Frontal cortex (tissue), 4 donors: ENCODE measurements around the gene GRM4. TPM values are rescaled to one million over a fixed set of nuclear protein-coding genes. Genes with fewer than 3 reads are reported as not detected.

Experiments
- DNase-seq, 2 donors: peaks; one replicate each; pipeline ENCODE4 v3.0.0; 2012; ENCODE audit warnings: low spot score in 2 of 2
- FAIRE-seq: peaks from 2 replicates; lab custom pipeline; 2012; peaks lifted over from hg19 to GRCh38; lab: Jason Lieb, UNC
- total RNA-seq: library from RNA; depleted of rRNA; stranded (reverse); fragments of >200 nt; gene quantifications from one replicate; pipeline ENCODE4 v1.2.3, GENCODE V29; 2014
- donor health status: control.
- donor health status: control.
- donor health status: control.

GRM4 gene
- total RNA-seq, 1 donor from 2014 or later = 3.7 TPM

DNA sequence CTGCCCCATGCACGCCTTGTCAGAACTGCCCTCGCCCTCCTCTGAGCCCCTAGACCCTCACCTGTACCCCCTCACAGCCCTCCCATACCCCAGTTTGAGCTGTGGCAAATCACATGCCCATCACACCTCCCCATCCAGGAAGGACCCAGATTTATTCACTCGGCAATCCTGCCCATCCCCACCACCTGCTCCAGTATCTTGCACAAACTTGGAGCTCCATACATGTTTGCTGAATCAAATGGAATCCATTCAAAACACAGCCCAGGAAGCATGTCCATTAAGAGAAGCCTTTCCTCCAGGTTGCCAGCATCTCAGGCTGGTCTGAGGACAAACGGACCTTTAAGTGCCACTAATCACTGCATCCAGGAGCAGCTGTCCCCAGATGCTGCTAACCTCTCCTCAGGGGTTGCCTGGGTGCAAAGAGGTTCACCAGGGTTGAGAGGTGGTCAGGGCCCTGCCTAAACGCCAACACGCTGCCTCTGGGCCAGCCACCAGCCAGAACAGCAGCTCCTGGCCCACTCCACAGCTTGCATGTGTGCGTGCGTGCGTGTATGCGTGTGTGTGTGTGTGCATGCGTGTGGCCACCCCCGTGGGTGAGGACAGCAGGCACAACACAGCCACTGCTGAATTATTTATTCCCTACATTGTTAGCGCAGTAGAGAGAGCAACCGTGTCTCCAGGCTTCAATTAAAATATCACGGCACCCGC, 31.0 kb downstream of the GRM4 start:
- DNase-seq = no peak
- FAIRE-seq = no peak

DNA sequence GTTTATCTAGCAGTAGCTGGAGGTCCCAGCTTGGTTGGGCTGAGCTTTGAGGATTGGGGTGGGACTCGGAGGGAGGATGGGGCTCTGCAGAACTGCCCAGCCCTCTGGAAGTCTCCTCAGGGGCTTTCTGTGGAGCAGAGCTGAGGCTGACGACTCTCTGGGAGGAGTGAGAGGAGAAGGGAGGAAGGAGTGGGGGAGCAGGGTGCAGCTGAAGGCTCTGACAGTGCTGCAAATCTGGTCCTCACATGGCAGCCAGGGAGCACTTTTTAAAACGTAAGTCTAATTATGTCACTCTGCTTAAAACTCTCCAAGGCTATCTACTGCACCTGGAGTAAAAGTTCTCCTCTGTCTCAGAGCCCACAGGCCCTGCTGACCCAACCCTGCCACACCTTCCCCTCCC, 32.4 kb downstream of the GRM4 start:
- DNase-seq (no peak), FAIRE-seq (no peak)

DNA sequence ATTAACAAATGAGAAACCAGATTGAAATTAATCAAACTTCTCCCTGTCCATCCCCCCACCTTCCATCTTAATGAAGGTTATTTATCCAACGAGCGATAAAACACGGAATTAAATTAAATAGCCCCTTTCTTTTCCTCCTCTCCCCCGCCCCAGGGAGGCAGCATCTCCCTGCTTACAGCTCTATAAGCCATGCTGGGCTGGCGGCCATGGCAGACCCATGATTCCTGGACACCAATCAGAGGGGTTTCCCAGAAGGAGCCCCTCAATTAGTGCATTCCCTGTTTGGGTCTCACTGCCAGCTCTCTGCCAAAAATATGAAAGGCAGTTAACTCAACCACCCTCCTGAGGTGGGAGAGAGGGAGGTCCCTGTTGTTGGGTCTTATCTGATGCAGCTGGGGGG, 33.8 kb downstream of the GRM4 start:
- DNase-seq = no peak
- no peak for FAIRE-seq

DNA sequence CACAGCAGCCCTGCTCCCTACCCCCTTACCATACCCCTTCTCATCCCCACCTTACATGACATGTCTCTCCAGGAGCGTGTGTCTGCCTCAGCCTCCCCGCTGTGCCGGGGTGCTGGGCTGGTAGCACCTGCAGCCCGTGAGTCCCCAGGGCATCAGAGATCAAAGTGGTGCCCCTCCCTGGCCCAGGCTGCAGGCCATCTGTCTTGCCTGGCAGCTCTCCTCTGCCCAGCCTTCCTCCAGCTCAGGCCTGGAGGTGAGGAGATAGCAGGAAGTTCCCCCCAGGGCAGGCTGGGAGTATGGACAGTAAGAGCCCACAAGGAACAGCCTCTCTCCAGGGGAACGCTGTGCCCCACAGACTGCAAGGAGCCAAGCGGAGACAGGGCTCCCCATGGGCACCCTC, 35.3 kb downstream of the GRM4 start:
- FAIRE-seq = no peak

DNA sequence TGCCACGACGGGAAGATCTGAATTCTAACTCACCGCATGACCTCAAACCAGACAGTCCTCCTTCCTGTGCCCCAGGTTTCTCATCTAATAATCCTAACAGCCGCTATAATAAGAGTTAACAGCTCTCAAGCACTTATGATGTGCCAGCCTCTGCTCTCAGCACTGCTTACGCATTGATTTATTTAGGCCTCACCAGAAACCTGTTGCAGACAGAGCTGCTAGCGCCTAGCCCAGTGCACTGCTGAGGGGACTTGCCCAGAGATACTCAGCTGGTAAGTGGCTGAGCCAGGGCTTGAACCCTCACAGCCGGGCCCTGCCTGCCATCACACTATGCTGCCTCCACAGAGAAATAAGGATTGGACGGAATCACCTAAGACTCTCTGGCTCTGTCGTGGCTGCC, 37.7 kb downstream of the GRM4 start:
- no peak for DNase-seq
- FAIRE-seq = no peak

More for the DNA sequence above, 35.3 kb downstream of the GRM4 start:
- DNase-seq = no peak

DNA sequence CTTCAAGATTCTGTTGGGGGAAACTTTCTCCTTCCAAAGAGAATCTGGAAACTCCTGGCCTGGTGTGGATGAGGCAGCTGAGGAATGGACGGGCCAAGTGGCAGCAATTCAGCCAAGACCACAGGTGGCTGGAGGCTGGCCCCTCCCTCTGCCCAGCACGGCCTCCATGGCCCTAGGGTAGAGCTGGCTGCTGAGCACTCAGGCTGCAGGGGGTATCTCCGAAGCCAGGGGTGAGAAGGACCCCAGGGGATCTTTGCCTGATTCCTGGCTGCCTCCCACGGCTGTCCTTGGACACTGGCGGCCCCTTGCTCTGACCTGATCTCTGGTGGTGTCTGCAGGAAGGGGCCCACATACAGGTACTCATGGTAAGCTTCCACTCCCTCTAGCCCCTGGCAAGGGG, 39.0 kb downstream of the GRM4 start:
- DNase-seq = no peak
- no peak for FAIRE-seq

DNA sequence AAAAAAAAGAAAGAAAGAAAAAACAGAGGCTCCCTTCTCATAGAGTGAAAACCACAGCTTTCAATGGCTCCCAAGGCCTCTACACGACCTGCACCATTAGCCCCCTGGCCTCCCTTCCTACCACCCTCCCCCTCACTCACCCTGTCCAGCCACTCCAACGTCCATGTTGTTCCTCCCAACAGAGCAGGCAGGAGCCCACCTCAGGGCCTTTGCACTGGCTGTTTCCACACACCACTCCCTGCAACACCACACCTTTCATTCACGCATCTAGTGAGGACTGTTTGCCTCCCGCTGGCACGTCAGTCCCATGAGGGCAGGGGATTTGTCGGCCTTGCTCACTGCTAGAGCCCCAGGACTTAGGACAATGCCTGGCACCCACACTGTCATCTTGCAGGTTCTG, 39.5 kb downstream of the GRM4 start:
- no peak for FAIRE-seq
- no peak for DNase-seq

DNA sequence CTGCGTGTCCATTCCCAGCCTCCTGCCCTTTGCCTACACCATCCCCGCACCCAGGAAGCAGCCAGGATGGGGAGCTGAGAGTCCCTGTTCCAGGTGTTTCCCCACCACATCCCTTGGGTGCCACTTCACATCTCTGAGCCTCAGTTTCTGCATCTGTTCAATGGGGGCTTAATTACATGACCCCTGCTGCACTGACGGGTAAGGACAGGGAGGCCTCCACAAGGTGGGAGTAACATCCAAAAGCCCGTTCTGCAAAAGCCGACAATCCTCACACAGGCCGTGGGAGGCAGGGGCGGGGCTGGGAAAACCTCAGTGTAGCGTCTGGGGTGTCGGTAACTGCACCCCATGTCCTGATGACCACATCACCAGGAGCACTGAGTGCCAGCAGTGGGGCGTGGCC, 41.3 kb downstream of the GRM4 start:
- FAIRE-seq (no peak), DNase-seq (no peak)

DNA sequence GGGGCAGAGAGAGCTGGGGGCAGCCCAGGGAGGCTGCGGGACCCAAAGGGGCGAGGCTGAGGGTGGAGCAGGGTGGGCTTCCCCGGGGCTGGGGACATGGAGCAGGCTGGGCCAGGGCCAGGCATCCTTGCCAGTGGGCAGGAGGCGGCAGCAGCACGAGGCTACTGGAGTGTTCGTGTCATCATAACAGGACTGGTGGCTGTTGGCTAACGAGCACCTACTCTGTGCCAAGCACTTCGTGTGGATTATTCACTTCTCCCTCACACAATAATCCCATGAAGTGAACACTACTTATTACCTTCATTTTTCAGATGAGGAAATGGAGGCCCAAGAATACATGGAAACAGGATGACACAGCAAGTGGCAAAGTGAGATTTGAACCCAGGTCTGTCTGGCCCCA, 41.7 kb downstream of the GRM4 start:
- DNase-seq (no peak), FAIRE-seq (no peak)

DNA sequence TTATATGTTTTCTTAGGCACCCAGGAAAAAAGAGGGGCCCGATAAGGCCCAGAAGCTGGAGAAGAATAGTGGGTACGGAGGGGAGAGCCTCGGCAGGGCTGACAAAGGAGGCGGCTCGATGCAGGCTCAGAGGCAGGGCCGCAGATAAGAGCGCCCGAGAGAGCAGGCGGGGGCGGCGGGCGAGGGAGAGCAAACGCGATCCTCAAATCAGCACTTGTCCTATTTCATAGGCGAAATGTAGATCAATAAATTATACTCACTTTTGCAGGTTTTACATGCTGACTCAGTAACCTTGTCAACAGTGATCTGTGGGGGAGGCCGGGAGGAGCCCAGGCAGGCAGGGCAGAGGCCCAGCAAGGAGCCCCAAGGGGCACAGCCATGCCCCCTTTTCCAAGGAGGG, 42.6 kb downstream of the GRM4 start:
- FAIRE-seq = no peak
- DNase-seq = no peak

DNA sequence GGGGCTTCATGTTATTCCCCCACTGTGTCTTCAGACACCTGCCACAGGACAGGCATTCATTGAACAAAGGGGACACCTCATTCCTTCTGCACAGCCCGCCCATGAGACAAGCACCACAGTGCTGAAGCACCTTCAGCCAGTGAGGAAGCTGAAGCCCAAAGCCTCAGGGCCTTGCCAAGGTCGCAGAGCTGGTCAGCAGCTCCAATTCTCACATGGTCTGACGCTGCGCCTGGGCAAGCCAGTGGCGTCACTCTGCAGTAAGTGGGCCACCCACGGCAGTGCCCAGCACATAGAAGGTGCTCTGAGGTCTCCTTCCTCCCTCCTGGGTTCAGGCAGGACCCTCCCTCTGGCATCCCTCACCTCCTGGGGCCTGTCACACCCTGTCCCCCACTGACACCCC, 43.2 kb downstream of the GRM4 start:
- DNase-seq (no peak), FAIRE-seq (no peak)

DNA sequence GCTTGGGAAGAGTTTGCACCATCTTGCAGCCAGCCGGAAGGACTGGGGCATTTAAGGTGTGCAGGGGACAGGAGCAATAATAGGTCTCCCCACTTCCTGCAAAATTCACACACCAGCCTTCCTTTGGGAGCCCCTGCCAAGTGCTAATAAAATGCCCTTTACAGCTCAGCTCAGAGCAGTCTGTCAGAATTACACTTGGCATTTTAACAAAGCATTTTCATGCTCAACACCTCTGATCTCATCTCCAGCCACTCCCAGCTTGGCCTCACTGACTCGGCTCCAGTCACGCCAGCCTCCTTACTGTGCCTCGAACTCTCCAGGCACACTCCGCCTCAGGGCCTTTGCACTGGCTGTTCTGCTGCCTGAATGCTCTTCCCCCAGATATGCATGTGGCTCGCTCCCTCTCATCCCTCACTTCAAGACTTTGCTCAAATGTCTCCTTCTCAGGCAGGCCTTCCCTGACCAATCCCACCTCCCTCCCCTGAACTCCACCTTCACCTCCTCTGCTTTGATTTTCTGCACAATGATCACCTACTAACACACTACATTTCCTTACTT, 43.7 kb downstream of the GRM4 start:
- no peak for DNase-seq
- FAIRE-seq = no peak

DNA sequence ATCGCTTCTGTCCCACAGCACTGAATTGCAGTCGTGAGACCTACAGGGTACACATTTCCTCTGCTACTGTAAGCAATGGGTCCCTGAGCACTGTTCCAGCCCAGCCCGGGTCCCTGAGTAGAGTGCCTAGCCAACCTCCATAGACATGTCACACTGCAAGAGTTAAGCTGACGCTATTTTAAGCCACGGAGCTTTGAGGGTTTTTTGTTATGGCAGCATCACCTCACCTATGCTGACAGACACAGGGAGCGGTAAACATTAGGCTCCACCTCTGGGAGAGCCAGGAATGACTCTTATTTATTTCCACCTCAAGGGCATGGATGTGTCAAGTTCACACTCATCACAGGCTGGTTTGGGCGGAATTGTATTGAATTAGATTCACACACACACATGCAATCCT, 45.1 kb downstream of the GRM4 start:
- FAIRE-seq (no peak), DNase-seq (no peak)

DNA sequence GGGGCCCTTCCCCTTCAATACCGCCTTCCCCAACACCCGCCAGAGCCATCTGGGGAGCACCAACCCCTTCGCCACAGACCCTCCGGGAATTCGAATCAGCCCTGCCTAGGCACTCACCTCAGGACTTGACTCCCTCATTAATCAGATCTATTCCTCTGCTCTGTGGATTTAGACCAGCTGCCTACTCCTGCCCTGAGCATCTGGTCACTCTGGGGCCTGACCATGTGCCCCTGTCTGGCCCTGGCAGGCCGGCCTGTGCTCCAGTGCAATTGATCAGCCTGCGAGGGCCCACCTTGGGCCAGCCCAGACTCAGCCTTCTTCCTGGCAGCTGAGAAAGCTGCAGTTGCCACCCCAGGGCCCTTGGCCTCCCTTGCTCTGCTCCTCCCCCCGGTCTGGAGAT, 46.0 kb downstream of the GRM4 start:
- FAIRE-seq = no peak

DNA sequence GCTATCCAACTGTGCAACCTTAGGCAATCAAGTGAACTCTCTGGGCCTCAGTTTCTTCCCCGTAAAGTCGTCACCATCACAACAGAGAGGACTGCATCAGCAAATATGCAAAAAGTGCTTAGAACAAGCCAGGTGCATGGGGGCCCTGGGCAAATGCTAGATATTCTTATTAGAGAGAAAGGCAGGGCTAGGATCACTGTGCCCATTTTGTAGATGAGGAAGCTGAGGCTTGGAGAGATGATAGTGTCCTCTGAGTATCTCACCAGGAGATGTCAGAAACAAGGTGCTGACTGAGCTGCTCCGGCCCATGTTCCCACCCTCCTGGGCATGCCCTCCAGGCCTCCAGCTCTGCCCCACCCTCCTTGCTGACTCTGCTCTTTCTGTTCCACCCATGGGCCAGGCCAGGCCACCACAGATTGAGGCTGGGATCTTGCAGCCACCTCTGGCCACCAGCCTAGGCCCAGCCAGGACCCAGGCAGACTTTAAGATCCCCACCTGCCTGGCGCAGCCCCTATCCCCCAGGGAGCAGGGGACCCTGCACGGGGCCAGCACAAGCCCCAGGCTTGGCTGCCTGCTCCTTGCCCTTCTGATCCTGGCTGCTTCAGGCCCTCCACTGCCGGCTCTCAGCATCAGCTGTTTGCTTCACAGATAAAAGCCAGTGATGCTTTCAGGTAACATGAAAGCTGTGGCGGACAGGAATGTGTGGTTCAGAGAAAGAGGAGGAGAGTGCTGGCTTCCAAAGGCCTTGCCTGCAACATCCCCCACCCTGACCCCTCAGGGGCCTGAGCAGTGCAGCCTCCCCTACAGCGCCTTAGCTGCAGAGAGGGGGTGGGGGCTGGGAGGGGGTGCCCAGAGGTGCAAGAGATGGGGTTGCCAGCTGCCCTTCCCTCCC, 47.6 kb downstream of the GRM4 start:
- DNase-seq (no peak), FAIRE-seq (no peak)

More for the DNA sequence above, 46.0 kb downstream of the GRM4 start:
- no peak for DNase-seq

DNA sequence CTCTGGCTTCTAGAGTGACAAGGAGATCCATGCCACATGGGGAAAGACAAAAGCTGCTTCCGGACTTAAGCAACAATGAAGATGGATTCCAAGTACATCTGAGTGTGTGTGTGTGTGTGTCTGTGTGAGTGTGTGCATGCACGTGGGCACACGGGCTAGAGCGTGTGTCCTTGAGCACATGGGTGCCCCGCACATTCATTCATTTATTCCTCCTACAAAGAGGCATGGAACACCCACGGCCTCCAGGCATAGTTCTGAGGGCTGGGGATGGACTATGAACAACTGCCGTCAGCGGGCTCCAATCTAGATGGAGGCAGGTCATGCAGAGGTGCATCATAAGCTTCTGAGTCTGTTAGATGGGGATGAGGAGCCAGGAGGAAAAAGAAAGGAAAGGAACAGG, 49.1 kb downstream of the GRM4 start:
- DNase-seq = peak in 1 of 2 donors; percentile 46
- no peak for FAIRE-seq

DNA sequence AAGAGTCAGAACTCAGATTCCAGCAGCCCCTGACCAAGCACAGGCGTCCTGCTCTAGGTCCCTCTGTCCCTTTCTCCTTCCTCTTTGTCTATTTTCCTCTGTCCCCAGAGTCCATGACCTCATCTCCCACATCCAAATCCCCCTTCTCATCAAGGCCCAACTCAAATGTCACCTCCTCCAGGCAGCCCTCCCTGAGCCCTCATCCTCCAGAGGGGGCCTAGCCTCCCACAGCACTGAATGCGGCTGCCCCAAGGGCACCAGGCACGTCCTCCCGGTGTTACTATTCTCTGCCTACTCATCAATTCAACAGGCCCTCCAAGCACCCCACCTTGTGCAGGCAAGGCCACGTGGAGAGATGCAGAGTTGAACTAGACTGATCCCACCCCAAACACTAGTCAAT, 49.7 kb downstream of the GRM4 start:
- DNase-seq (no peak), FAIRE-seq (no peak)

DNA sequence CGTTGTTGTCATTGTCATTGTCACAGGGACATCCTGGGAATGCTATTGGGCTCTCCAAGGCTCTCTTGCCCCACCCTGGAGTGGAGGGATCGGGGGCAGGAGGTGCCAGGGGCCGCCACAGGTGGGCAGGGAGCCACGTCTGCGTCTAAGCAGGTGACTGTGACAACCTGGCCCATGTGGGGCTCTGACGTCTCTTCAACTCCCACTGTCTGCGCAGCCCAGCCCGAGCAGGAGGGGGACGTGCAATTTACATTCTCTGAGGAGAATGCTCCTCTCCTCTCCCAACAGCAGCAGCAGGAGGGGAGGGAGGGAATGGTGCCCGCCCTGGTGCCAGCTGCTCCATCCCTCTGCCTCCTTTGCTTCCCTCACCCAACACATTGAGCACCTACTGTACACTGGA, 50.1 kb downstream of the GRM4 start:
- DNase-seq = no peak
- FAIRE-seq = no peak

DNA sequence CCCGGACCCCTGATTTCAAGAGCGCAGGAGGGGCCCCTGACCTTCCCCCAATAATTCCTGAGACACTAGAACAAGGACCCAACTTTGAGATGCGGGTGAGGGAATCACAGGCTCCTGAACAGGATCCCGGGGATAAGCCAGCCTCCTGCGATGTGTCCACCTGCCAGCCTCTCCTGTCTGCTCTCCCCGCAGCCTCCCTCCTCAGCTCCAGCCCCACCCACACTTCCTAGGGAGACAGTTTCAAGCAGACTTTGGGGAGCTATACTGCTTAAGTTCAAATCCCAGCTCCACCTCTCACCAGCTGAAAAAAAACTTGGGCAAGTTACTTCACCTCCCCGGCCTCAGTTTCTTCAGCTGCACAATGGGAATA, 50.8 kb downstream of the GRM4 start:
- FAIRE-seq (no peak), DNase-seq (no peak)

DNA sequence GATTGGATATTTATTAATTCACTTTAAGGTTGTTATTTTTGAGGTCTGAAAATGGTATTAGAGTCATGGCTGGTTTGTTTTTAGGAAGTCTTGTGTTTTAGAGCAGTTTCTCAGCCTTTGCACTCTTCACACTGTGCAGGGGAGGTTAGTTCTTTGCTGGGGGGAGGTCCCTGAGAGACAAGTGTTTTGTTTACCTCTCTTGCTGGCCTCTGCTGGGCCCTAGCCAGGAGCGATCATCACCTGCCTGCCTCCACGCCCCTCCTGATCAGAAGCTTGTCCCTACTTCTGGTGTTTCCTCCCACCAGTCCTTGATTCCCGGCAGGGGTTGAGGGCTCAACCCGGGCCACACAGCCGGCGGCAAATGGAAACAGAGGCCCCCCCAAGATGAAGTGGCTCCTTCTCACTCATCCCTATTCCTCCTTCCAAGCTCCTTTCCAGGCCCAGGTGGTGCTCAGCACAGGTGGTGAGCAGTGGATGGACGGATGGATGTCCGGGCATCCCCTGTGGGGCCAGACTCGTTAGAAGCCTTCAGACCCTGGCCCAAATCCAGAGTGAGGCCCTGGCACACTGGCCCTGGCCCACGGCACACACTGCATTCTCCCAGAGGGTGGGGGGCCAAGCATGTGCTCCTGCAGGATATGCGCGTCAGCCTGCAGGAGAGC, 51.3 kb downstream of the GRM4 start:
- DNase-seq = no peak
- no peak for FAIRE-seq
